HCT116 (cell line): ENCODE measurements around the gene NAA35. TPM values are rescaled to one million over a fixed set of nuclear protein-coding genes. Genes with fewer than 3 reads are reported as not detected.

Experiments used
- ATAC-seq: fragments of 200-7000 bp; cut with Tn5 transposase; 2 replicates; pipeline ENCODE4 v1.9.1; 2020; ENCODE audit warnings: mild to moderate bottlenecking, moderate library complexity
- BruUV-seq: library from RNA; stranded (reverse); fragments of 400-500 nt; replicated peaks from 2 replicates; lab custom pipeline; 2021; lab: Mats Ljungman, UMichigan
- CTCF ChIA-PET: fragments of 300-600 bp; sonication (Branson Sonifier 250); formaldehyde crosslinking; loops from one replicate; lab custom pipeline; 2021; ENCODE audit warnings: antibody characterized with exemption; lab: Charles Lee
- POLR2A ChIA-PET: fragments of 300-600, 350-600 bp; sonication (Branson Sonifier 250); formaldehyde crosslinking; loops from one replicate; lab custom pipeline; 2021; ENCODE audit warnings: antibody characterized with exemption; lab: Charles Lee
- RAD21 ChIA-PET, 2 experiments: fragments of 300-600 bp; sonication (Branson Sonifier 250); formaldehyde crosslinking; loops; one replicate each; lab custom pipeline; 2023; ENCODE audit warnings: low total read pairs in 2 of 2; ENCODE audit not compliant: uncharacterized antibody in 2 of 2, unreplicated experiment in 2 of 2, low non-redundant PET in 1 of 2; lab: Charles Lee
- DNase-seq: peaks from one replicate; pipeline ENCODE4 v3.0.0-alpha.2; 2010; ENCODE audit warnings: low read depth, low spot score
- H2AFZ ChIP-seq: fragments of 200-600 bp; shearing (Covaris generic), sonication (generic); 2 replicates; pipeline ENCODE4 v1.6.1; 2017; ENCODE audit warnings: low read depth, mixed run types, mixed read lengths, antibody characterized with exemption, low read length; ENCODE audit not compliant: poor library complexity, severe bottlenecking
- H3K27ac ChIP-seq: 2 replicates; pipeline ENCODE4 v1.5.1; 2012; ENCODE audit warnings: low read depth, low read length
- H3K27me3 ChIP-seq: fragments of 200-600 bp; sonication (generic); 2 replicates; pipeline ENCODE4 v1.6.1; 2016; ENCODE audit warnings: mixed run types, low read length, mixed read lengths; ENCODE audit not compliant: insufficient read depth
- H3K36me3 ChIP-seq, 2 experiments: fragments of 200-500 bp in 1 of 2; fragments of 200-600 bp in 1 of 2; sonication (Bioruptor generic) in 1 of 2; sonication (generic) in 1 of 2; 2 replicates each; pipeline versions ENCODE4 v1.5.1 to v1.6.1; 2014 to 2016; ENCODE audit warnings: low read length in 2 of 2, inconsistent platforms in 1 of 2, mixed read lengths in 1 of 2, mixed run types in 1 of 2; ENCODE audit not compliant: insufficient read depth in 2 of 2, control insufficient read depth in 1 of 2
- H3K4me1 ChIP-seq, 2 experiments: fragments of 200-600 bp in 1 of 2; sonication (generic) in 1 of 2; 2 replicates each; pipeline versions ENCODE4 v1.5.1 to v1.6.1; 2012 to 2017; ENCODE audit warnings: low read length in 2 of 2, inconsistent platforms in 1 of 2, mild to moderate bottlenecking in 1 of 2, mixed read lengths in 1 of 2, mixed run types in 1 of 2, moderate library complexity in 1 of 2; ENCODE audit not compliant: insufficient read depth in 2 of 2, control insufficient read depth in 1 of 2
- H3K4me2 ChIP-seq: fragments of 200-600 bp; sonication (generic); 2 replicates; pipeline ENCODE4 v1.6.1; 2017; ENCODE audit warnings: mixed run types, low read length, mixed read lengths
- H3K4me3 ChIP-seq, 2 experiments: fragments of 200-600 bp in 1 of 2; sonication (generic) in 1 of 2; replicated peaks in 1 of 2; 2 replicates each; pipeline ENCODE4 v1.5.1; 2011 to 2016; ENCODE audit warnings: low read length in 2 of 2, control low read depth in 1 of 2, low read depth in 1 of 2, mild to moderate bottlenecking in 1 of 2, mixed read lengths in 1 of 2, mixed run types in 1 of 2
- H3K79me2 ChIP-seq: fragments of 200-600 bp; sonication (generic); 2 replicates; pipeline ENCODE4 v1.6.1; 2017; ENCODE audit warnings: mild to moderate bottlenecking, mixed run types, low read length, moderate library complexity, mixed read lengths; ENCODE audit not compliant: insufficient read depth
- H3K9ac ChIP-seq: fragments of 200-600 bp; sonication (generic); 2 replicates; pipeline ENCODE4 v1.6.1; 2016; ENCODE audit warnings: low read length, mixed read lengths
- H3K9me2 ChIP-seq: fragments of 200-600 bp; sonication (generic), shearing (Covaris generic); 2 replicates; pipeline ENCODE4 v1.6.1; 2017; ENCODE audit warnings: mixed run types, mild to moderate bottlenecking, moderate library complexity; ENCODE audit not compliant: insufficient read depth
- H3K9me3 ChIP-seq, 2 experiments: fragments of 200-500 bp in 1 of 2; fragments of 200-600 bp in 1 of 2; sonication (Bioruptor generic) in 1 of 2; sonication (generic) in 1 of 2; 2 replicates each; pipeline ENCODE4 v1.6.1; 2014 to 2017; ENCODE audit warnings: low read length in 2 of 2, mixed read lengths in 2 of 2, inconsistent platforms in 1 of 2, low read depth in 1 of 2, mild to moderate bottlenecking in 1 of 2, mixed run types in 1 of 2, moderate library complexity in 1 of 2; ENCODE audit not compliant: control insufficient read depth in 1 of 2, insufficient read depth in 1 of 2
- H4K20me1 ChIP-seq: fragments of 200-600 bp; sonication (generic), shearing (Covaris generic); 2 replicates; pipeline ENCODE4 v1.6.1; 2017; ENCODE audit warnings: mixed run types, mild to moderate bottlenecking, moderate library complexity; ENCODE audit not compliant: insufficient read depth
- CBX3 ChIP-seq: IDR thresholded peaks from 2 replicates; pipeline ENCODE4 v1.6.1; 2012; ENCODE audit warnings: low read depth
- CEBPB ChIP-seq: IDR thresholded peaks from 2 replicates; pipeline ENCODE4 v1.6.1; 2012; ENCODE audit warnings: low read depth
- EGR1 ChIP-seq: IDR thresholded peaks from 2 replicates; pipeline ENCODE4 v1.6.1; 2012; ENCODE audit warnings: low read depth
- ELF1 ChIP-seq: IDR thresholded peaks from 2 replicates; pipeline ENCODE4 v1.6.1; 2012; ENCODE audit warnings: low read depth, borderline replicate concordance
- EZH2phosphoT487 ChIP-seq: fragments of 200-600 bp; IDR thresholded peaks from 2 replicates; pipeline ENCODE4 v1.6.1; 2018; ENCODE audit warnings: antibody characterized with exemption, borderline replicate concordance
- FOSL1 ChIP-seq: IDR thresholded peaks from 2 replicates; pipeline ENCODE4 v1.6.1; 2012; ENCODE audit warnings: low read depth
- JUND ChIP-seq: IDR thresholded peaks from 2 replicates; pipeline ENCODE4 v1.6.1; 2012
- POLR2A ChIP-seq: IDR thresholded peaks from 2 replicates; pipeline ENCODE4 v1.7.0; 2011; ENCODE audit warnings: borderline replicate concordance; ENCODE audit not compliant: insufficient read depth, insufficient read length; ENCODE audit errors: extremely low read depth
- RAD21 ChIP-seq: IDR thresholded peaks from 2 replicates; pipeline ENCODE4 v1.6.1; 2012; ENCODE audit warnings: low read depth, mild to moderate bottlenecking
- SIN3A ChIP-seq: IDR thresholded peaks from 2 replicates; pipeline ENCODE4 v1.6.1; 2012; ENCODE audit warnings: low read depth
- SP1 ChIP-seq: IDR thresholded peaks from 2 replicates; pipeline ENCODE4 v1.6.1; 2012; ENCODE audit warnings: low read depth
- SRF ChIP-seq: IDR thresholded peaks from 2 replicates; pipeline ENCODE4 v1.6.1; 2012; ENCODE audit warnings: low read depth
- ZFX ChIP-seq: fragments of 450-650 bp; IDR thresholded peaks from 2 replicates; pipeline ENCODE4 v1.6.1; 2017
- ZNF274 ChIP-seq: fragments of 200-500 bp; sonication (Bioruptor generic); IDR thresholded peaks from 2 replicates; pipeline ENCODE4 v1.6.1; 2014; ENCODE audit warnings: mild to moderate bottlenecking, low read depth, low read length, inconsistent platforms
- intact Hi-C: fragments of 100-400 bp; cut with micrococcal nuclease; formaldehyde crosslinking; loops from 2 replicates; pipeline ENCODE4 v1.10.0; 2022
- total RNA-seq: library from RNA; stranded (reverse); gene quantifications from one replicate; pipeline ENCODE4 v1.2.1, GENCODE V29; 2021; ENCODE audit not compliant: unreplicated experiment
- TF ChIP-seq, protein P1 (sequence below): IDR thresholded peaks from 2 replicates; pipeline ENCODE4 v1.6.1; 2011; ENCODE audit warnings: mild to moderate bottlenecking, low read length, moderate library complexity; ENCODE audit not compliant: insufficient replicate concordance; ENCODE audit errors: extremely low read depth
- TF ChIP-seq, protein P2 (sequence below): IDR thresholded peaks from 2 replicates; pipeline ENCODE4 v1.6.1; 2012; ENCODE audit warnings: low read depth
- TF ChIP-seq, protein P3 (sequence below): IDR thresholded peaks from 2 replicates; pipeline ENCODE4 v1.6.1; 2012
- TF ChIP-seq, protein P4 (sequence below), 3 experiments: fragments of 200-600 bp in 1 of 3; sonication (generic) in 1 of 3; IDR thresholded peaks in 2 of 3; conservative IDR thresholded peaks in 1 of 3; 2 replicates each; pipeline ENCODE4 v1.5.1; 2012 to 2017; ENCODE audit warnings: low read depth in 2 of 3, low read length in 2 of 3, antibody characterized with exemption in 1 of 3, borderline replicate concordance in 1 of 3, control low read depth in 1 of 3, mild to moderate bottlenecking in 1 of 3, mixed read lengths in 1 of 3, mixed run types in 1 of 3, moderate library complexity in 1 of 3; ENCODE audit not compliant: insufficient read depth in 1 of 3

Gene NAA35
- total RNA-seq, 1 experiment from 2014 or later, result 37.0 TPM

DNA sequence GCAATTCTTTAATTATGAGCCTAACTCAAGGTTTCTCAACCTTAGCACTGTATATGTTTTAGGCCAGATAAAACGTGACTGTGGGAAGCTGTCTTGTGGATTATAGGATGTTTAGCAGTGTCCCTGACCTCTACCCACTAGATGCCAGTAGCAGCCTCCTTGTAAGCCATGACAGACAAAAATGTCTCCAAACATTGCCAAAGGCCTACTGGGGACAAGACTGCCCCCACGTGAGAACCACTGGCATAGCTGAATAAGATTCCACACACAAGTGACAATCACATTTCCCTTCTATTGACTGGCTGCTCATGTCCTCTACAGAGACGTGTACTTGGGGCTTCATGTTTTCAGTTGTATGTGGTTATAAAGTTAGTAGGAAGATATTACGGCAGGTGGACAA is 103.1 kb downstream of the NAA35 start (continued):
- TF ChIP-seq, protein P1, sequence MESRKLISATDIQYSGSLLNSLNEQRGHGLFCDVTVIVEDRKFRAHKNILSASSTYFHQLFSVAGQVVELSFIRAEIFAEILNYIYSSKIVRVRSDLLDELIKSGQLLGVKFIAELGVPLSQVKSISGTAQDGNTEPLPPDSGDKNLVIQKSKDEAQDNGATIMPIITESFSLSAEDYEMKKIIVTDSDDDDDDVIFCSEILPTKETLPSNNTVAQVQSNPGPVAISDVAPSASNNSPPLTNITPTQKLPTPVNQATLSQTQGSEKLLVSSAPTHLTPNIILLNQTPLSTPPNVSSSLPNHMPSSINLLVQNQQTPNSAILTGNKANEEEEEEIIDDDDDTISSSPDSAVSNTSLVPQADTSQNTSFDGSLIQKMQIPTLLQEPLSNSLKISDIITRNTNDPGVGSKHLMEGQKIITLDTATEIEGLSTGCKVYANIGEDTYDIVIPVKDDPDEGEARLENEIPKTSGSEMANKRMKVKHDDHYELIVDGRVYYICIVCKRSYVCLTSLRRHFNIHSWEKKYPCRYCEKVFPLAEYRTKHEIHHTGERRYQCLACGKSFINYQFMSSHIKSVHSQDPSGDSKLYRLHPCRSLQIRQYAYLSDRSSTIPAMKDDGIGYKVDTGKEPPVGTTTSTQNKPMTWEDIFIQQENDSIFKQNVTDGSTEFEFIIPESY, result no peak

DNA sequence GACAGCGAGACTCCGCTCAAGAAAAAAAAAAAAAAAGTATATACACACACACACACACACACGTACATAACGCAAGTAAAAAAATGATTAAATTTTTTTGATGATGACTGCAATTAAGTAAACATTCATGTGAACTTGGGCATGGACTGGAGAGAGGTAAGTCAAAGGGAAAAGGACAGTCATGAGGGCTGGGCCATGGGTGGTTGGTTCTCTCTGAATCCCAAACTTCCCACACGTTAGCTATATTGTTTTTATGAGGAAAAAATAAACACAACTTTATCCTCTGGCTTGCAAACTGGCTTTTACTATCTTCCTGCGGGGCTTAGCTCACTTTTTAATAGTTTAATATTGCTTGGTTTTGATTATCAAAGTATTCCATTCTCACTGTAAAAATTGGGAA is 104.7 kb downstream of the NAA35 start:
- H3K27me3 ChIP-seq, result no peaks in the 10 kb centered on the region
- intact Hi-C loops, result no loop called here
- H3K9me3 ChIP-seq, result no peaks in the 10 kb centered on the region
- ChIA-PET RAD21 (no interaction called here), CTCF (no interaction called here), POLR2A (no interaction called here)
- H3K36me3 ChIP-seq, result no peaks in the 10 kb centered on the region
- DNase-seq, result no peak
- no peaks in the 10 kb centered on the region for H4K20me1 ChIP-seq
- TF ChIP-seq, protein P2, sequence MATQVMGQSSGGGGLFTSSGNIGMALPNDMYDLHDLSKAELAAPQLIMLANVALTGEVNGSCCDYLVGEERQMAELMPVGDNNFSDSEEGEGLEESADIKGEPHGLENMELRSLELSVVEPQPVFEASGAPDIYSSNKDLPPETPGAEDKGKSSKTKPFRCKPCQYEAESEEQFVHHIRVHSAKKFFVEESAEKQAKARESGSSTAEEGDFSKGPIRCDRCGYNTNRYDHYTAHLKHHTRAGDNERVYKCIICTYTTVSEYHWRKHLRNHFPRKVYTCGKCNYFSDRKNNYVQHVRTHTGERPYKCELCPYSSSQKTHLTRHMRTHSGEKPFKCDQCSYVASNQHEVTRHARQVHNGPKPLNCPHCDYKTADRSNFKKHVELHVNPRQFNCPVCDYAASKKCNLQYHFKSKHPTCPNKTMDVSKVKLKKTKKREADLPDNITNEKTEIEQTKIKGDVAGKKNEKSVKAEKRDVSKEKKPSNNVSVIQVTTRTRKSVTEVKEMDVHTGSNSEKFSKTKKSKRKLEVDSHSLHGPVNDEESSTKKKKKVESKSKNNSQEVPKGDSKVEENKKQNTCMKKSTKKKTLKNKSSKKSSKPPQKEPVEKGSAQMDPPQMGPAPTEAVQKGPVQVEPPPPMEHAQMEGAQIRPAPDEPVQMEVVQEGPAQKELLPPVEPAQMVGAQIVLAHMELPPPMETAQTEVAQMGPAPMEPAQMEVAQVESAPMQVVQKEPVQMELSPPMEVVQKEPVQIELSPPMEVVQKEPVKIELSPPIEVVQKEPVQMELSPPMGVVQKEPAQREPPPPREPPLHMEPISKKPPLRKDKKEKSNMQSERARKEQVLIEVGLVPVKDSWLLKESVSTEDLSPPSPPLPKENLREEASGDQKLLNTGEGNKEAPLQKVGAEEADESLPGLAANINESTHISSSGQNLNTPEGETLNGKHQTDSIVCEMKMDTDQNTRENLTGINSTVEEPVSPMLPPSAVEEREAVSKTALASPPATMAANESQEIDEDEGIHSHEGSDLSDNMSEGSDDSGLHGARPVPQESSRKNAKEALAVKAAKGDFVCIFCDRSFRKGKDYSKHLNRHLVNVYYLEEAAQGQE, result no peak
- TF ChIP-seq FOSL1 (no peak), SIN3A (no peak), ZFX (no peak), POLR2A (no peak), CEBPB (no peak), CBX3 (no peak), ELF1 (no peak), RAD21 (no peak), SP1 (no peak), EZH2phosphoT487 (no peak), ZNF274 (no peak), SRF (no peak), EGR1 (no peak), JUND (no peak)
- TF ChIP-seq, protein P3, sequence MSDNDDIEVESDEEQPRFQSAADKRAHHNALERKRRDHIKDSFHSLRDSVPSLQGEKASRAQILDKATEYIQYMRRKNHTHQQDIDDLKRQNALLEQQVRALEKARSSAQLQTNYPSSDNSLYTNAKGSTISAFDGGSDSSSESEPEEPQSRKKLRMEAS, result no peak
- TF ChIP-seq, protein P4, sequence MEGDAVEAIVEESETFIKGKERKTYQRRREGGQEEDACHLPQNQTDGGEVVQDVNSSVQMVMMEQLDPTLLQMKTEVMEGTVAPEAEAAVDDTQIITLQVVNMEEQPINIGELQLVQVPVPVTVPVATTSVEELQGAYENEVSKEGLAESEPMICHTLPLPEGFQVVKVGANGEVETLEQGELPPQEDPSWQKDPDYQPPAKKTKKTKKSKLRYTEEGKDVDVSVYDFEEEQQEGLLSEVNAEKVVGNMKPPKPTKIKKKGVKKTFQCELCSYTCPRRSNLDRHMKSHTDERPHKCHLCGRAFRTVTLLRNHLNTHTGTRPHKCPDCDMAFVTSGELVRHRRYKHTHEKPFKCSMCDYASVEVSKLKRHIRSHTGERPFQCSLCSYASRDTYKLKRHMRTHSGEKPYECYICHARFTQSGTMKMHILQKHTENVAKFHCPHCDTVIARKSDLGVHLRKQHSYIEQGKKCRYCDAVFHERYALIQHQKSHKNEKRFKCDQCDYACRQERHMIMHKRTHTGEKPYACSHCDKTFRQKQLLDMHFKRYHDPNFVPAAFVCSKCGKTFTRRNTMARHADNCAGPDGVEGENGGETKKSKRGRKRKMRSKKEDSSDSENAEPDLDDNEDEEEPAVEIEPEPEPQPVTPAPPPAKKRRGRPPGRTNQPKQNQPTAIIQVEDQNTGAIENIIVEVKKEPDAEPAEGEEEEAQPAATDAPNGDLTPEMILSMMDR (IDR thresholded peaks at IDR 0.05 in 2 of 3, conservative IDR thresholded peaks at IDR 0.05 in 1 of 3; ENCODE audit: borderline replicate concordance in 1 of 3, insufficient read depth in 1 of 3, low read depth in 2 of 3, low read length in 2 of 3), result no peak
- no peaks in the 10 kb centered on the region for H3K4me1 ChIP-seq
- H3K27ac ChIP-seq, result no peak overlapping the region
- no peaks in the 10 kb centered on the region for H3K79me2 ChIP-seq
- no peak overlapping the region for H3K4me2 ChIP-seq
- no peak overlapping the region for H3K9ac ChIP-seq
- no peak for ATAC-seq
- H3K4me3 ChIP-seq, result no peak overlapping the region
- H2AFZ ChIP-seq, result no peak overlapping the region
- no TSS peak for BruUV-seq
- H3K9me2 ChIP-seq, result no peaks in the 10 kb centered on the region
